Lung (tissue), 12 donors: Measurements from ENCODE around the gene SPEF2. TPM values are rescaled to one million over a fixed set of nuclear protein-coding genes. Genes with fewer than 3 reads are reported as not detected.

Experiments used
- ATAC-seq: fragments of 200-7000 bp; cut with Tn5 transposase; one replicate; pipeline ENCODE4 v1.9.1; 2020; ENCODE audit warnings: moderate number of reproducible peaks; ENCODE audit not compliant: insufficient read depth, low FRiP score
- DNase-seq, 3 donors: peaks; one replicate each; pipeline ENCODE4 v3.0.0-alpha.2; 2013 to 2017
- H3K27ac ChIP-seq, 2 donors: one replicate each; pipeline ENCODE4 v1.5.1; 2013; ENCODE audit warnings: mild to moderate bottlenecking in 2 of 2, moderate library complexity in 2 of 2, control low read depth in 1 of 2, inconsistent platforms in 1 of 2, low read depth in 1 of 2, low read length in 1 of 2
- H3K27me3 ChIP-seq, 3 donors: one replicate each; pipeline ENCODE4 v1.5.1; 2013; ENCODE audit warnings: low read length in 2 of 3; ENCODE audit not compliant: control insufficient read depth in 3 of 3, insufficient read depth in 3 of 3
- H3K36me3 ChIP-seq, 4 donors: one replicate each; pipeline ENCODE4 v1.5.1; 2013; ENCODE audit warnings: low read length in 4 of 4, mild to moderate bottlenecking in 1 of 4, moderate library complexity in 1 of 4; ENCODE audit not compliant: control insufficient read depth in 4 of 4, insufficient read depth in 4 of 4
- H3K4me1 ChIP-seq, 5 donors: one replicate each; pipeline ENCODE4 v1.5.1; 2013; ENCODE audit warnings: low read length in 5 of 5, mild to moderate bottlenecking in 2 of 5, moderate library complexity in 1 of 5; ENCODE audit not compliant: control insufficient read depth in 5 of 5, insufficient read depth in 5 of 5
- H3K4me3 ChIP-seq: one replicate; pipeline ENCODE4 v1.5.1; 2013; ENCODE audit warnings: mild to moderate bottlenecking, control low read depth, moderate library complexity
- H3K9ac ChIP-seq, 2 donors: one replicate each; pipeline ENCODE4 v1.5.1; 2013; ENCODE audit warnings: low read length in 2 of 2, control low read depth in 1 of 2; ENCODE audit not compliant: insufficient read depth in 1 of 2
- H3K9me3 ChIP-seq, 4 donors: one replicate each; pipeline ENCODE4 v1.5.1; 2013; ENCODE audit warnings: low read length in 3 of 4, mild to moderate bottlenecking in 1 of 4, moderate library complexity in 1 of 4; ENCODE audit not compliant: control insufficient read depth in 4 of 4, insufficient read depth in 3 of 4
- CTCF ChIP-seq: IDR thresholded peaks from 2 replicates; pipeline ENCODE4 v1.5.1; 2012; ENCODE audit warnings: mild to moderate bottlenecking; ENCODE audit errors: control extremely low read depth, extremely low read depth
- WGBS, 2 donors: extraction: QIAGEN DNeasy Blood & Tissue Kit; methylation state at CpG; one replicate each; pipeline ENCODE4 v1.1.7; 2013; 5-methylcytosine and 5-hydroxymethylcytosine counted together
- polyA plus RNA-seq, 2 donors: library from polyadenylated mRNA; stranded (reverse); fragments of 200-250 nt; gene quantifications; one replicate each; pipeline ENCODE4 v1.2.1, GENCODE V29; 2013
- total RNA-seq, 2 donors: library from RNA; depleted of rRNA in 1 of 2; stranded (reverse); fragments of >200 nt in 1 of 2; gene quantifications; one replicate each; pipeline ENCODE4 v1.2.1, GENCODE V29; 2014 to 2021
- donor health status: control.
- donor health status: control.
- donor health status: Bipolar disorder and iron deficiency.
- donor health status: healthy.
- donor health status: DM: yes; HTN: yes; CAD: no.

The SPEF2 gene
- total and polyA plus RNA-seq, 4 donors = 2.7 to 73.9 (median 11.3) TPM

GRCh38 chr5:35694481-35694880, 76.8 kb downstream of the SPEF2 start:
- WGBS, 2 donors = 61 to 86% methylated on average over 2 of the region's 2 CpGs
- Histone ChIP-seq H3K27me3 (no peaks in the 10 kb centered on the region), H3K4me3 (no peak overlapping the region), H3K27ac (no peak overlapping the region), H3K36me3 (peaks cover 0 to 3% (median 0%) of the 10 kb centered on the region in 4 donors), H3K9ac (no peak overlapping the region), H3K9me3 (no peaks in the 10 kb centered on the region), H3K4me1 (no peaks in the 10 kb centered on the region)
- DNase-seq = no peak
- ATAC-seq = no peak
- TF ChIP-seq CTCF = no peak

- H3K9ac ChIP-seq = no peak overlapping the region
- ATAC-seq (no peak), DNase-seq (no peak)
- H3K9me3 ChIP-seq = no peaks in the 10 kb centered on the region
- no peak overlapping the region for H3K4me3 ChIP-seq
- no peak overlapping the region for H3K27ac ChIP-seq
- no peaks in the 10 kb centered on the region for H3K4me1 ChIP-seq
- 74 to 85% methylated on average over 4 of the region's 4 CpGs for WGBS, 2 donors
- H3K36me3 ChIP-seq = peaks cover 0 to 3% (median 1%) of the 10 kb centered on the region in 4 donors
- TF ChIP-seq CTCF = no peak
- H3K27me3 ChIP-seq = no peaks in the 10 kb centered on the region
Measured at GRCh38 chr5:35698047-35698808, 80.6 kb downstream of the SPEF2 start.

- Histone ChIP-seq H3K9ac (no peak overlapping the region), H3K36me3 (peaks cover 0 to 5% (median 1%) of the 10 kb centered on the region in 4 donors), H3K9me3 (peaks cover 0 to 2% (median 0%) of the 10 kb centered on the region in 4 donors), H3K4me3 (no peak overlapping the region), H3K27me3 (no peaks in the 10 kb centered on the region), H3K27ac (no peak overlapping the region), H3K4me1 (no peaks in the 10 kb centered on the region)
- WGBS, 2 donors = 90 to 97% methylated on average over 1 of the region's 1 CpG
- no peak for DNase-seq
- no peak for ATAC-seq
- TF ChIP-seq CTCF = no peak
Measured at GRCh38 chr5:35707659-35708058, 90.0 kb downstream of the SPEF2 start.
